ENCODE measurements around the gene EYA3.

EYA3 gene

GRCh38 chr1:27981145-27981544 lies 107.3 kb downstream of the EYA3 start:
- ATAC-seq: no peak
- TF ChIP-seq TCF4 (CRISPR knock-in tag; IDR thresholded peaks at IDR 0.05; ENCODE audit: borderline replicate concordance) (no peak), ZFP3 (CRISPR knock-in tag; IDR thresholded peaks at IDR 0.05) (no peak), CSDC2 (CRISPR knock-in tag; IDR thresholded peaks at IDR 0.05) (no peak), BACH2 (CRISPR knock-in tag; IDR thresholded peaks at IDR 0.05; ENCODE audit: borderline replicate concordance) (no peak), ZNF8 (CRISPR knock-in tag; IDR thresholded peaks at IDR 0.05) (no peak), ESRRG (CRISPR knock-in tag; IDR thresholded peaks at IDR 0.05) (no peak), SNAI2 (CRISPR knock-in tag; IDR thresholded peaks at IDR 0.05) (no peak), TSHZ2 (CRISPR knock-in tag; IDR thresholded peaks at IDR 0.05) (no peak), TOX (CRISPR knock-in tag; IDR thresholded peaks at IDR 0.05; ENCODE audit: borderline replicate concordance) (no peak), ISL1 (CRISPR knock-in tag; IDR thresholded peaks at IDR 0.05) (no peak), ZNF565 (CRISPR knock-in tag; conservative IDR thresholded peaks at IDR 0.05; ENCODE audit: low read depth) (no peak)

- ATAC-seq: no peak; the same call in 2 of the 3 replicates
- TF ChIP-seq, protein P1, sequence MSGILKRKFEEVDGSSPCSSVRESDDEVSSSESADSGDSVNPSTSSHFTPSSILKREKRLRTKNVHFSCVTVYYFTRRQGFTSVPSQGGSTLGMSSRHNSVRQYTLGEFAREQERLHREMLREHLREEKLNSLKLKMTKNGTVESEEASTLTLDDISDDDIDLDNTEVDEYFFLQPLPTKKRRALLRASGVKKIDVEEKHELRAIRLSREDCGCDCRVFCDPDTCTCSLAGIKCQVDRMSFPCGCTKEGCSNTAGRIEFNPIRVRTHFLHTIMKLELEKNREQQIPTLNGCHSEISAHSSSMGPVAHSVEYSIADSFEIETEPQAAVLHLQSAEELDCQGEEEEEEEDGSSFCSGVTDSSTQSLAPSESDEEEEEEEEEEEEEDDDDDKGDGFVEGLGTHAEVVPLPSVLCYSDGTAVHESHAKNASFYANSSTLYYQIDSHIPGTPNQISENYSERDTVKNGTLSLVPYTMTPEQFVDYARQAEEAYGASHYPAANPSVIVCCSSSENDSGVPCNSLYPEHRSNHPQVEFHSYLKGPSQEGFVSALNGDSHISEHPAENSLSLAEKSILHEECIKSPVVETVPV (CRISPR knock-in tag; IDR thresholded peaks at IDR 0.05): no peak
These were observed 108.1 kb downstream of the EYA3 start for GRCh38 chr1:27980216-27980845.

DNA sequence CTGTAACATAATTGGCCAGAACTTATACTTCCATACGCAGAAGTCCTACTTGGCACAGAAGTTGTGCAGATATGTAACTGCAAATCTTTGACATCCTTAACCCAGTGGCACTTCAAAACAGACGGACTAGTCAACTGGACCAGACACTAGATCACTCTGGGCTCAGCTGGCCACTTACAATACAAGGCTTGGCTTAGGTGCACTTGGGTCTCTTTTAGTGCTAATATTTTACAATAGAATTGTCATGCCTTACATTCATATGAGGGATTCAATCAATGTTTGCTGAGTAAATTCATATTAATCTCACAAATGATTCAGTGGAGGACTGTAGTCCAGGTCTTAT lies 108.6 kb downstream of the EYA3 start:
- ATAC-seq: peak; percentile 43; the same call in 2 of the 3 replicates
- no peak for TF ChIP-seq PPARA (CRISPR knock-in tag; IDR thresholded peaks at IDR 0.05; ENCODE audit: borderline replicate concordance)
- TF ChIP-seq SNAI2 (CRISPR knock-in tag; IDR thresholded peaks at IDR 0.05): no peak
- TF ChIP-seq TOX (CRISPR knock-in tag; IDR thresholded peaks at IDR 0.05; ENCODE audit: borderline replicate concordance): no peak
- TF ChIP-seq ARNTL (CRISPR knock-in tag; IDR thresholded peaks at IDR 0.05; ENCODE audit: borderline replicate concordance, low read depth): no peak
- TF ChIP-seq ZFP30 (CRISPR knock-in tag; IDR thresholded peaks at IDR 0.05): no peak
- TF ChIP-seq ZC3H10 (CRISPR knock-in tag; IDR thresholded peaks at IDR 0.05): no peak
- TF ChIP-seq CSDC2 (CRISPR knock-in tag; IDR thresholded peaks at IDR 0.05): no peak
- no peak for TF ChIP-seq TSHZ2 (CRISPR knock-in tag; IDR thresholded peaks at IDR 0.05)
- TF ChIP-seq, protein P2, sequence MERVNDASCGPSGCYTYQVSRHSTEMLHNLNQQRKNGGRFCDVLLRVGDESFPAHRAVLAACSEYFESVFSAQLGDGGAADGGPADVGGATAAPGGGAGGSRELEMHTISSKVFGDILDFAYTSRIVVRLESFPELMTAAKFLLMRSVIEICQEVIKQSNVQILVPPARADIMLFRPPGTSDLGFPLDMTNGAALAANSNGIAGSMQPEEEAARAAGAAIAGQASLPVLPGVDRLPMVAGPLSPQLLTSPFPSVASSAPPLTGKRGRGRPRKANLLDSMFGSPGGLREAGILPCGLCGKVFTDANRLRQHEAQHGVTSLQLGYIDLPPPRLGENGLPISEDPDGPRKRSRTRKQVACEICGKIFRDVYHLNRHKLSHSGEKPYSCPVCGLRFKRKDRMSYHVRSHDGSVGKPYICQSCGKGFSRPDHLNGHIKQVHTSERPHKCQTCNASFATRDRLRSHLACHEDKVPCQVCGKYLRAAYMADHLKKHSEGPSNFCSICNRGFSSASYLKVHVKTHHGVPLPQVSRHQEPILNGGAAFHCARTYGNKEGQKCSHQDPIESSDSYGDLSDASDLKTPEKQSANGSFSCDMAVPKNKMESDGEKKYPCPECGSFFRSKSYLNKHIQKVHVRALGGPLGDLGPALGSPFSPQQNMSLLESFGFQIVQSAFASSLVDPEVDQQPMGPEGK (CRISPR knock-in tag; IDR thresholded peaks at IDR 0.05; ENCODE audit: borderline replicate concordance): no peak
- TF ChIP-seq, protein P1 (CRISPR knock-in tag; IDR thresholded peaks at IDR 0.05): no peak
- no peak for TF ChIP-seq ZFP3 (CRISPR knock-in tag; IDR thresholded peaks at IDR 0.05)
- no peak for TF ChIP-seq RARB (CRISPR knock-in tag; IDR thresholded peaks at IDR 0.05)
- no peak for TF ChIP-seq ZNF70 (CRISPR knock-in tag; IDR thresholded peaks at IDR 0.05)
- no peak for TF ChIP-seq OSR1 (CRISPR knock-in tag; IDR thresholded peaks at IDR 0.05)
- TF ChIP-seq ZNF8 (CRISPR knock-in tag; IDR thresholded peaks at IDR 0.05): no peak
- no peak for TF ChIP-seq ISL1 (CRISPR knock-in tag; IDR thresholded peaks at IDR 0.05)
- TF ChIP-seq TCF4 (CRISPR knock-in tag; IDR thresholded peaks at IDR 0.05; ENCODE audit: borderline replicate concordance): no peak

Measured in SK-N-SH treated with all-trans-retinoic acid at 6 μM for 48 hours (cell line).